ENCODE data around the gene PKHD1. TPM values are rescaled to one million over a fixed set of nuclear protein-coding genes. Genes with fewer than 3 reads are reported as not detected.
A peak's percentile ranks its signal among the peaks of the same experiment; 100 is the strongest.

The PKHD1 gene, protein sequence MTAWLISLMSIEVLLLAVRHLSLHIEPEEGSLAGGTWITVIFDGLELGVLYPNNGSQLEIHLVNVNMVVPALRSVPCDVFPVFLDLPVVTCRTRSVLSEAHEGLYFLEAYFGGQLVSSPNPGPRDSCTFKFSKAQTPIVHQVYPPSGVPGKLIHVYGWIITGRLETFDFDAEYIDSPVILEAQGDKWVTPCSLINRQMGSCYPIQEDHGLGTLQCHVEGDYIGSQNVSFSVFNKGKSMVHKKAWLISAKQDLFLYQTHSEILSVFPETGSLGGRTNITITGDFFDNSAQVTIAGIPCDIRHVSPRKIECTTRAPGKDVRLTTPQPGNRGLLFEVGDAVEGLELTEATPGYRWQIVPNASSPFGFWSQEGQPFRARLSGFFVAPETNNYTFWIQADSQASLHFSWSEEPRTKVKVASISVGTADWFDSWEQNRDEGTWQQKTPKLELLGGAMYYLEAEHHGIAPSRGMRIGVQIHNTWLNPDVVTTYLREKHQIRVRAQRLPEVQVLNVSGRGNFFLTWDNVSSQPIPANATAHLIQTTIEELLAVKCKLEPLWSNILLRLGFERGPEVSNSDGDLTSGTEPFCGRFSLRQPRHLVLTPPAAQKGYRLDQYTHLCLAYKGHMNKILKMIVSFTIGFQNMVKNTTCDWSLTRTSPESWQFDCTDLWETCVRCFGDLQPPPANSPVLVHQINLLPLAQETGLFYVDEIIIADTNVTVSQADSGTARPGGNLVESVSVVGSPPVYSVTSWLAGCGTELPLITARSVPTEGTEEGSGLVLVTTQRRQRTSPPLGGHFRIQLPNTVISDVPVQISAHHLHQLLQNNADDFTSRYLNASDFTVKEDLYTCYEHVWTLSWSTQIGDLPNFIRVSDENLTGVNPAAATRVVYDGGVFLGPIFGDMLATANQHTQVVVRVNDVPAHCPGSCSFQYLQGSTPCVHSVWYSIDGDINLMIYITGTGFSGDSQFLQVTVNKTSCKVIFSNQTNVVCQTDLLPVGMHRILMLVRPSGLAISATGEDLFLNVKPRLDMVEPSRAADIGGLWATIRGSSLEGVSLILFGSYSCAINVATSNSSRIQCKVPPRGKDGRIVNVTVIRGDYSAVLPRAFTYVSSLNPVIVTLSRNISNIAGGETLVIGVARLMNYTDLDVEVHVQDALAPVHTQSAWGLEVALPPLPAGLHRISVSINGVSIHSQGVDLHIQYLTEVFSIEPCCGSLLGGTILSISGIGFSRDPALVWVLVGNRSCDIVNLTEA (N-terminal part only)
- polyA plus RNA-seq: 1 to 10 TPM in 1 of 4 donors, under 1 TPM in 1, not detected in 2; under 0.01 to 1.3 TPM
- long read RNA-seq, donor 1: 0 reads
- long read RNA-seq, donor 2: 0 reads
- long read RNA-seq, donor 3: 0 reads
- long read RNA-seq, donor 4: 0 reads
- long read RNA-seq, donor 5: 0 reads
- long read RNA-seq, donor 6: 0 reads
- long read RNA-seq, donor 7: 0 reads
- long read RNA-seq, donor 8: 0 reads
- long read RNA-seq, donor 9: 0 reads
- long read RNA-seq, donor 10: 0 reads

GRCh38 chr6:52087498-52087999 is at the start of gene PKHD1:
TSS of gene PKHD1 (minus strand) at chr6:52087613. CDS start at chr6:52084933, 2,680 bp downstream.
- 11 to 37% (median 19%) methylated on average over 7 of the region's 7 CpGs for WGBS, 3 donors
- H3K27ac ChIP-seq (ENCODE audit: low read depth in 1 of 3, low read length in 2 of 3): peak within 1 kb of the TSS in 1 of 3 donors; percentile 45
- no peaks in the 10 kb centered on the region for H3K36me3 ChIP-seq (ENCODE audit: control insufficient read depth in 3 of 3, insufficient read depth in 2 of 3, low read depth in 1 of 3, low read length in 3 of 3)
- H3K9me3 ChIP-seq (ENCODE audit: control insufficient read depth in 2 of 2, insufficient read depth in 1 of 2, low read depth in 1 of 2, low read length in 1 of 2): no peaks in the 10 kb centered on the region
- FAIRE-seq: no peak
- peaks cover 0 to 6% (median 0%) of the 10 kb centered on the region in 3 donors for H3K4me1 ChIP-seq (ENCODE audit: control insufficient read depth in 3 of 3, insufficient read depth in 2 of 3, low read depth in 1 of 3, low read length in 2 of 3)
- peak within 1 kb of the TSS in 1 of 3 donors; percentile 27 for H3K4me3 ChIP-seq (ENCODE audit: low read depth in 1 of 3, low read length in 3 of 3)
- no peaks in the 10 kb centered on the region for H3K27me3 ChIP-seq (ENCODE audit: control insufficient read depth in 3 of 3, insufficient read depth in 3 of 3, low read length in 3 of 3)
- peak; percentile 74 to 85 for DNase-seq

DNA sequence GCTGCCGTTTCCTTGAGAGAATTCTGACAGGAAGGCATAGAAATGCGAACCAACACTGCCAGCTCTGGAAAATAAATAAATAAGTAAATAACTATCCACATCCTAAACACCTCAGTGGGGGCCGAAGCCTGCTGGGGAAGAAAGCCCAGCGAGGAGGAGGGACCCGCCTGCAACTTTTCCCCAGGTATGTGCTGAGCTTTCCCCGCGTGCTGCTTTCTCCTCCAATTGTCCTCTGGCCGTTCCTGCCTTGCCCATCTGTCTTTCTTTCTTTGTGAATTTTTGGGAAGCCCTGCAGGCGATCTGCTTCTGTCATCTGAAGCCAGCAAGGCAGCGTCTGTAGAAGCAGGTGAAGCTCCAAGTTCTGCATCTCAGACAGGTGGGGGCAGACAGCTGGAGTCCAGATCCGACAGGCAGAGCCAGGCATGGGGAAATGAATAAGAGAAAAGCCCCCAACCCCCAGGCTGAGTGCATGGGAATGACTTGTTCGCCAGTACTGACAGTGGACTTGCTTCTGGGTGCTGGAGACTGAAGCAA is 49.6 kb upstream of the PKHD1 start:
- DNase-seq (no peak), FAIRE-seq (no peak)
- Histone ChIP-seq H3K36me3 (ENCODE audit: control insufficient read depth in 3 of 3, insufficient read depth in 2 of 3, low read depth in 1 of 3, low read length in 3 of 3) (no peaks in the 10 kb centered on the region), H3K27me3 (ENCODE audit: control insufficient read depth in 3 of 3, insufficient read depth in 3 of 3, low read length in 3 of 3) (peaks cover 0 to 2% (median 0%) of the 10 kb centered on the region in 3 donors), H3K9me3 (ENCODE audit: control insufficient read depth in 2 of 2, insufficient read depth in 1 of 2, low read depth in 1 of 2, low read length in 1 of 2) (no peaks in the 10 kb centered on the region), H3K4me3 (ENCODE audit: low read depth in 1 of 3, low read length in 3 of 3) (no peak overlapping the region), H3K4me1 (ENCODE audit: control insufficient read depth in 3 of 3, insufficient read depth in 2 of 3, low read depth in 1 of 3, low read length in 2 of 3) (no peaks in the 10 kb centered on the region), H3K27ac (ENCODE audit: low read depth in 1 of 3, low read length in 2 of 3) (no peak overlapping the region)
- 76 to 87% (median 80%) methylated on average over 12 of the region's 12 CpGs for WGBS, 3 donors

DNA sequence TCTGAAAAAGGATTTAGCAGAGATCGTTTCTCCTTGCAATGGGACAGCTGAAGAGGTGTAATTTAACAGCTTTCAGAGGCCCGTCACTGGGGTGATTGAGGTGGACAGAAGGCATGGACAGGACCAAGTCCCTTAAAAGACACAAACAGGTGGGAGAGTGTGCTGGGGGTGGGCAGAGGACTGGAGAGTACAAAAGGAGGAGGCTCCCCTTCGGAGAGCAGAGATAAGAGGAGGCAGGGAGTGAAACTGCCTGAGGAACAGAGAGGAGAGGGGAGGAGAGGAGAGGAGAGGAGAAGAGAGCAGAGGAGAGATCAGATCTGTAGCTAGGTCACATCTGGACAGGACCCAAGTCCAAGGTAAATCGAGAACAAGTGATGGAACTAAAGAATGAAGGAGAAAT is 48.6 kb upstream of the PKHD1 start:
- Histone ChIP-seq H3K9me3 (ENCODE audit: control insufficient read depth in 2 of 2, insufficient read depth in 1 of 2, low read depth in 1 of 2, low read length in 1 of 2) (no peaks in the 10 kb centered on the region), H3K36me3 (ENCODE audit: control insufficient read depth in 3 of 3, insufficient read depth in 2 of 3, low read depth in 1 of 3, low read length in 3 of 3) (no peaks in the 10 kb centered on the region), H3K4me1 (ENCODE audit: control insufficient read depth in 3 of 3, insufficient read depth in 2 of 3, low read depth in 1 of 3, low read length in 2 of 3) (no peaks in the 10 kb centered on the region), H3K27ac (ENCODE audit: low read depth in 1 of 3, low read length in 2 of 3) (no peak overlapping the region), H3K4me3 (ENCODE audit: low read depth in 1 of 3, low read length in 3 of 3) (no peak overlapping the region), H3K27me3 (ENCODE audit: control insufficient read depth in 3 of 3, insufficient read depth in 3 of 3, low read length in 3 of 3) (peaks cover 0 to 2% (median 0%) of the 10 kb centered on the region in 3 donors)
- 46 to 62% (median 50%) methylated on average over 4 of the region's 4 CpGs for WGBS, 3 donors
- no peak for DNase-seq
- FAIRE-seq: no peak

- Histone ChIP-seq H3K36me3 (ENCODE audit: control insufficient read depth in 3 of 3, insufficient read depth in 2 of 3, low read depth in 1 of 3, low read length in 3 of 3) (no peaks in the 10 kb centered on the region), H3K27ac (ENCODE audit: low read depth in 1 of 3, low read length in 2 of 3) (no peak overlapping the region), H3K4me1 (ENCODE audit: control insufficient read depth in 3 of 3, insufficient read depth in 2 of 3, low read depth in 1 of 3, low read length in 2 of 3) (no peaks in the 10 kb centered on the region), H3K27me3 (ENCODE audit: control insufficient read depth in 3 of 3, insufficient read depth in 3 of 3, low read length in 3 of 3) (peaks cover 0 to 2% (median 0%) of the 10 kb centered on the region in 3 donors), H3K9me3 (ENCODE audit: control insufficient read depth in 2 of 2, insufficient read depth in 1 of 2, low read depth in 1 of 2, low read length in 1 of 2) (no peaks in the 10 kb centered on the region), H3K4me3 (ENCODE audit: low read depth in 1 of 3, low read length in 3 of 3) (no peak overlapping the region)
- DNase-seq: no peak
- FAIRE-seq: no peak
- 88 to 95% (median 90%) methylated on average over 4 of the region's 4 CpGs for WGBS, 3 donors
Measured at GRCh38 chr6:52135217-52135616, 47.8 kb upstream of the PKHD1 start.

DNA sequence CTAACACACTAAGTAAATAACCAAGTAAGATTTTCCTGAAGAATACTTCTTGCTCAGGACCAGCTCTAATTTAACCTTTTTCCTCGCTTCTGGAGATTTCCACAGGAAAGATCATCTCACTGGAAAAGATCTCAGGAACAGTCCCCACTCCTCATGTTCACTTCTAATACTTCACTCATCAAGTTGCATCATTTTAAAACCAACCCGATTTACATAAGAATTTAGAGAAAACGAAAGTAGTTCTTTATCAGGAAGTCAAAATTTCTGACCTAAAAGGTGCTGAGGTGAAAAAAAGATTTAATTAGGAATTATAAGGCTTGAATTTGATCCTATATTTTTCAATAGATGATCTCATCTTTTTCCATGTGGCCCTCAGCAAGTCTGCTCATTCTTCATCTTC is 46.6 kb upstream of the PKHD1 start:
- H3K27ac ChIP-seq (ENCODE audit: low read depth in 1 of 3, low read length in 2 of 3): no peak overlapping the region
- 62 to 82% (median 66%) methylated on average over 3 of the region's 3 CpGs for WGBS, 3 donors
- FAIRE-seq (no peak), DNase-seq (no peak)
- no peaks in the 10 kb centered on the region for H3K9me3 ChIP-seq (ENCODE audit: control insufficient read depth in 2 of 2, insufficient read depth in 1 of 2, low read depth in 1 of 2, low read length in 1 of 2)
- H3K4me3 ChIP-seq (ENCODE audit: low read depth in 1 of 3, low read length in 3 of 3): no peak overlapping the region
- H3K4me1 ChIP-seq (ENCODE audit: control insufficient read depth in 3 of 3, insufficient read depth in 2 of 3, low read depth in 1 of 3, low read length in 2 of 3): no peaks in the 10 kb centered on the region
- H3K36me3 ChIP-seq (ENCODE audit: control insufficient read depth in 3 of 3, insufficient read depth in 2 of 3, low read depth in 1 of 3, low read length in 3 of 3): no peaks in the 10 kb centered on the region
- H3K27me3 ChIP-seq (ENCODE audit: control insufficient read depth in 3 of 3, insufficient read depth in 3 of 3, low read length in 3 of 3): peaks cover 0 to 2% (median 0%) of the 10 kb centered on the region in 3 donors

DNA sequence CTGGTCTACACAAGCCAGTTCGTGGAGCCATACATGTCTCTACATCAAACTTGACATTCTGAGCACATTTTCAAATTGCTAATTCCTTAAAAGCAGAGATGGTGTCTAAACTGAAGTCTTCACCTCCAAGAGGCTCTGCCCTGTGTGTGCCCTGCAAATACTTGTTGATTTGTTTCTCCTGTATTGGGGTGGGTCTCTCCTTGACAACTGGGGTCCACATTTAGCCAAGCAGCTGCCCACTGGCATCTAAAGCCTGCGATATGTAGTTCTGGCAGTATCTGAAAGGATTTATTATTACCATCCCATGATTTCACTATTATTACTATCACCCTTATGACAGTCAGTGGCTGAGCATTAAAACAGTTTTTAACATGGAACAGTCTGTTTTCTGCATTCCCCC is 45.9 kb upstream of the PKHD1 start:
- no peaks in the 10 kb centered on the region for H3K4me1 ChIP-seq (ENCODE audit: control insufficient read depth in 3 of 3, insufficient read depth in 2 of 3, low read depth in 1 of 3, low read length in 2 of 3)
- H3K27ac ChIP-seq (ENCODE audit: low read depth in 1 of 3, low read length in 2 of 3): no peak overlapping the region
- peaks cover 0 to 2% (median 0%) of the 10 kb centered on the region in 3 donors for H3K27me3 ChIP-seq (ENCODE audit: control insufficient read depth in 3 of 3, insufficient read depth in 3 of 3, low read length in 3 of 3)
- DNase-seq (no peak), FAIRE-seq (no peak)
- 54 to 82% (median 78%) methylated on average over 2 of the region's 2 CpGs for WGBS, 3 donors
- H3K4me3 ChIP-seq (ENCODE audit: low read depth in 1 of 3, low read length in 3 of 3): no peak overlapping the region
- H3K9me3 ChIP-seq (ENCODE audit: control insufficient read depth in 2 of 2, insufficient read depth in 1 of 2, low read depth in 1 of 2, low read length in 1 of 2): no peaks in the 10 kb centered on the region
- no peaks in the 10 kb centered on the region for H3K36me3 ChIP-seq (ENCODE audit: control insufficient read depth in 3 of 3, insufficient read depth in 2 of 3, low read depth in 1 of 3, low read length in 3 of 3)

GRCh38 chr6:52132292-52132691 is 44.9 kb upstream of the PKHD1 start:
- Histone ChIP-seq H3K9me3 (ENCODE audit: control insufficient read depth in 2 of 2, insufficient read depth in 1 of 2, low read depth in 1 of 2, low read length in 1 of 2) (peaks cover 0 to 3% of the 10 kb centered on the region in 2 donors), H3K4me3 (ENCODE audit: low read depth in 1 of 3, low read length in 3 of 3) (no peak overlapping the region), H3K4me1 (ENCODE audit: control insufficient read depth in 3 of 3, insufficient read depth in 2 of 3, low read depth in 1 of 3, low read length in 2 of 3) (no peaks in the 10 kb centered on the region), H3K36me3 (ENCODE audit: control insufficient read depth in 3 of 3, insufficient read depth in 2 of 3, low read depth in 1 of 3, low read length in 3 of 3) (no peaks in the 10 kb centered on the region), H3K27ac (ENCODE audit: low read depth in 1 of 3, low read length in 2 of 3) (no peak overlapping the region), H3K27me3 (ENCODE audit: control insufficient read depth in 3 of 3, insufficient read depth in 3 of 3, low read length in 3 of 3) (peaks cover 0 to 2% (median 0%) of the 10 kb centered on the region in 3 donors)
- 78 to 89% (median 82%) methylated on average over 2 of the region's 2 CpGs for WGBS, 3 donors
- DNase-seq: no peak
- FAIRE-seq: no peak
